ENCODE results near the gene HSFX3.
A peak's percentile ranks its signal among the peaks of the same experiment; 100 is the strongest.
"Not testable (repeated sequence)": the region's sequence is repeated elsewhere in the genome, so short reads cannot be mapped to it uniquely, and the experiment has no call there.

HSFX3 gene

GRCh38 chrX:149517308-149517707 is 32.4 kb downstream of the HSFX3 start:
- DNase-seq (ENCODE audit: low read depth) = no peak

GRCh38 chrX:149516604-149517003 is 33.1 kb downstream of the HSFX3 start:
- DNase-seq (ENCODE audit: low read depth) = no peak

GRCh38 chrX:149515954-149516602 is 33.6 kb downstream of the HSFX3 start:
- no peak for DNase-seq (ENCODE audit: low read depth)

GRCh38 chrX:149513825-149514428 is 35.8 kb downstream of the HSFX3 start:
- no peak for DNase-seq (ENCODE audit: low read depth)

- DNase-seq (ENCODE audit: low read depth) = no peak
Measured at GRCh38 chrX:149512225-149512885, 37.4 kb downstream of the HSFX3 start.

- no peak for DNase-seq (ENCODE audit: low read depth)
Measured at GRCh38 chrX:149511081-149511480, 38.6 kb downstream of the HSFX3 start.

- no peak for DNase-seq (ENCODE audit: low read depth)
Measured at GRCh38 chrX:149510386-149510785, 39.3 kb downstream of the HSFX3 start.

GRCh38 chrX:149508467-149508866 is 41.3 kb downstream of the HSFX3 start:
- no peak for DNase-seq (ENCODE audit: low read depth)

GRCh38 chrX:149506349-149506748 is 43.4 kb downstream of the HSFX3 start:
- no peak for DNase-seq (ENCODE audit: low read depth)

GRCh38 chrX:149505671-149506070 is 44.1 kb downstream of the HSFX3 start:
- no peak for DNase-seq (ENCODE audit: low read depth)

- DNase-seq (ENCODE audit: low read depth) = peak; percentile 66
Measured at GRCh38 chrX:149504915-149505651, 44.6 kb downstream of the HSFX3 start, which contains the start of gene IDS. Gene IDS, minus strand, starts transcription at chrX:149505306. Its CDS starts 169 bp downstream, at chrX:149505137.

GRCh38 chrX:149504226-149504914 is 45.4 kb downstream of the HSFX3 start:
- DNase-seq (ENCODE audit: low read depth) = no peak

GRCh38 chrX:149503446-149503845 is 46.3 kb downstream of the HSFX3 start:
- peak; percentile 49 for DNase-seq (ENCODE audit: low read depth)

- not testable (repeated sequence) for DNase-seq (ENCODE audit: low read depth)
Measured at GRCh38 chrX:149502923-149503322, 46.8 kb downstream of the HSFX3 start.

- no peak for DNase-seq (ENCODE audit: low read depth)
Measured at GRCh38 chrX:149499766-149500165, 50.0 kb downstream of the HSFX3 start.

- DNase-seq (ENCODE audit: low read depth) = no peak
Measured at GRCh38 chrX:149498767-149499166, 51.0 kb downstream of the HSFX3 start.

Data from fibroblast of the conjunctiva (primary cell).